Measurements from ENCODE around the gene LNX1. TPM values are rescaled to one million over a fixed set of nuclear protein-coding genes. Genes with fewer than 3 reads are reported as not detected.

Gene LNX1
- total and polyA plus RNA-seq, 10 of the 15 experiments (the other 5 are each of a cell fraction or from before 2014, with no cell fraction given) = 0.72 to 1.4 (median 1.0) TPM

DNA sequence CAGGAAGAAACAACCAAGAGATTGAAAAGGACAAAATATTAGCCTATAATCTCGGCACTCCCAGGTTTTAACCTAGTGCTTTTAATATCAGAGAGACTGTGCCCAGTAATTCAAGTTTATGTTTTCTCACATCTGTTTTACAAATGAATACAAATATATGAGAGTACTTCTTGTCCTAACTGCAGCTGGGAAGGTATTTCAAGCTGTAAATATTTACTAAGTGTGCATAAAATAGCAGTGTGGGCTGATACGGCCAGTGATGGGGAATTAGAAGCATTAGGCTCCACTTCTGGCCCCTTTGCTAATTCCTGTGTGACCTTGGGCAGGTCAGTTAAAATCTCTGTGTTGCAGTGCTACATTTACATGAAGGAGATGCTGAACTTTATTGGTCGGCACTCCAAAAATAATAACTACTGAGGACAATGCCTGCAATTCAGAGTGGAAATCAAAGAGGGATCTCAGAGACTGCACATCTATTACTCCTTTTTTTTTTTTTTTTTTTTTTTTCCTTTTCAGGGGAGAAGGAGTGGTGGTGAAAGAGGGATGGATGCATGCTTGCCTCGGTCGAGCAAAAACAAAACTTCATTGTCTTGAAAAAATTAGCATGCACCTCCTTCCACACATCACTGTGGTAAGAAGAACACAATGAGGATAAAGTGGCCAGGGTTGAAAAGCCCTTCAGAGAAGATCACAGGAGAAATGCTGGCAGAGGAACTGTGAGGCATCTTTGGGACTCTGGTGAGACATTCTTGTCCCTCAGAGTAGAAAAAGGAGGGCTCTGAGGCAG lies 44.6 kb upstream of the LNX1 start (continued):
- TF ChIP-seq, protein P1, sequence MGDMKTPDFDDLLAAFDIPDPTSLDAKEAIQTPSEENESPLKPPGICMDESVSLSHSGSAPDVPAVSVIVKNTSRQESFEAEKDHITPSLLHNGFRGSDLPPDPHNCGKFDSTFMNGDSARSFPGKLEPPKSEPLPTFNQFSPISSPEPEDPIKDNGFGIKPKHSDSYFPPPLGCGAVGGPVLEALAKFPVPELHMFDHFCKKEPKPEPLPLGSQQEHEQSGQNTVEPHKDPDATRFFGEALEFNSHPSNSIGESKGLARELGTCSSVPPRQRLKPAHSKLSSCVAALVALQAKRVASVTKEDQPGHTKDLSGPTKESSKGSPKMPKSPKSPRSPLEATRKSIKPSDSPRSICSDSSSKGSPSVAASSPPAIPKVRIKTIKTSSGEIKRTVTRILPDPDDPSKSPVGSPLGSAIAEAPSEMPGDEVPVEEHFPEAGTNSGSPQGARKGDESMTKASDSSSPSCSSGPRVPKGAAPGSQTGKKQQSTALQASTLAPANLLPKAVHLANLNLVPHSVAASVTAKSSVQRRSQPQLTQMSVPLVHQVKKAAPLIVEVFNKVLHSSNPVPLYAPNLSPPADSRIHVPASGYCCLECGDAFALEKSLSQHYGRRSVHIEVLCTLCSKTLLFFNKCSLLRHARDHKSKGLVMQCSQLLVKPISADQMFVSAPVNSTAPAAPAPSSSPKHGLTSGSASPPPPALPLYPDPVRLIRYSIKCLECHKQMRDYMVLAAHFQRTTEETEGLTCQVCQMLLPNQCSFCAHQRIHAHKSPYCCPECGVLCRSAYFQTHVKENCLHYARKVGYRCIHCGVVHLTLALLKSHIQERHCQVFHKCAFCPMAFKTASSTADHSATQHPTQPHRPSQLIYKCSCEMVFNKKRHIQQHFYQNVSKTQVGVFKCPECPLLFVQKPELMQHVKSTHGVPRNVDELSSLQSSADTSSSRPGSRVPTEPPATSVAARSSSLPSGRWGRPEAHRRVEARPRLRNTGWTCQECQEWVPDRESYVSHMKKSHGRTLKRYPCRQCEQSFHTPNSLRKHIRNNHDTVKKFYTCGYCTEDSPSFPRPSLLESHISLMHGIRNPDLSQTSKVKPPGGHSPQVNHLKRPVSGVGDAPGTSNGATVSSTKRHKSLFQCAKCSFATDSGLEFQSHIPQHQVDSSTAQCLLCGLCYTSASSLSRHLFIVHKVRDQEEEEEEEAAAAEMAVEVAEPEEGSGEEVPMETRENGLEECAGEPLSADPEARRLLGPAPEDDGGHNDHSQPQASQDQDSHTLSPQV (IDR thresholded peaks at IDR 0.05) = no peak
- TF ChIP-seq FOXK2 (IDR thresholded peaks at IDR 0.05) = no peak

DNA sequence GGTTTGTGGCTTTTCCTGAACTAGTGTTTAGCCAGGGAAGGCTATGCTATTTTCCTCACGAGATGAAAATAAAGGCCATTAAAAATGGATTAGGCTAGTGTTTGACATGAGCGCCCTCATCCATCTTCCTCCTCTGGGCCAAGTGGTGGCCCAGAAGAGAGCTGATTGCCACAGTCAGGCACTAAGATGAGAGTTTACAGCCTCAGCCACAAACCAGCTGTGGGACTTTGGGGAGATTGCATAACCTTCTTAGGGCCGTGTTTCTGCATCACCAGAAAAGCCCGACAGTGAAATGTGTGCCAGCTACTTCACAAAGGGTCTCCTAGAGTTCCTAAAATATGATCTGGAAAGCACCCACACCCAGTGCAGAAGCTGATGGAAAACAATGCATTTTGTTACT lies 42.3 kb upstream of the LNX1 start:
- ATAC-seq (peak; percentile 22; the same call in 2 of the 3 replicates), DNase-seq (ENCODE audit: low read depth, low spot score) (no peak), FAIRE-seq (no peak)
- intact Hi-C loops (cut with micrococcal nuclease; ENCODE audit: unreplicated experiment) = no loop called here
- ChIA-PET CTCF (interaction anchor here (1.1 to 2.7 kb wide), 6 partner anchors 10 to 73 kb away, joined by 3 to 7 read pairs (median 3); no protein-coding TSS in a partner anchor), SMC1A (ENCODE audit: uncharacterized antibody, unreplicated experiment) (interaction anchor here (0.7 to 3.0 kb wide), 13 partner anchors 9 to 1782 kb away, joined by 3 to 7 read pairs (median 3); no protein-coding TSS in a partner anchor), POLR2A (interaction anchor here (0.8 to 1.4 kb wide), 3 partner anchors 12 to 17 kb away, joined by 3 read pairs; no protein-coding TSS in a partner anchor), RAD21 (ENCODE audit: unreplicated experiment) (interaction anchor here (0.5 to 1.6 kb wide), 2 partner anchors 32 to 270 kb away, joined by 4 to 5 read pairs; no protein-coding TSS in a partner anchor)
- H3K27me3 ChIP-seq (replicated peaks in 1 of 2; ENCODE audit: control insufficient read depth in 2 of 2, insufficient read depth in 2 of 2, low read length in 1 of 2) = no peaks in the 10 kb centered on the region
- H3K4me2 ChIP-seq (ENCODE audit: control insufficient read depth, insufficient read depth) = no peak overlapping the region
- TF ChIP-seq, protein P2, sequence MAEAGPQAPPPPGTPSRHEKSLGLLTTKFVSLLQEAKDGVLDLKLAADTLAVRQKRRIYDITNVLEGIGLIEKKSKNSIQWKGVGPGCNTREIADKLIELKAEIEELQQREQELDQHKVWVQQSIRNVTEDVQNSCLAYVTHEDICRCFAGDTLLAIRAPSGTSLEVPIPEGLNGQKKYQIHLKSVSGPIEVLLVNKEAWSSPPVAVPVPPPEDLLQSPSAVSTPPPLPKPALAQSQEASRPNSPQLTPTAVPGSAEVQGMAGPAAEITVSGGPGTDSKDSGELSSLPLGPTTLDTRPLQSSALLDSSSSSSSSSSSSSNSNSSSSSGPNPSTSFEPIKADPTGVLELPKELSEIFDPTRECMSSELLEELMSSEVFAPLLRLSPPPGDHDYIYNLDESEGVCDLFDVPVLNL (IDR thresholded peaks at IDR 0.05; ENCODE audit: low read depth, low read length) = no peak
- TF ChIP-seq NR2F1 (conservative IDR thresholded peaks at IDR 0.05) = no peak
- TF ChIP-seq, protein P3, sequence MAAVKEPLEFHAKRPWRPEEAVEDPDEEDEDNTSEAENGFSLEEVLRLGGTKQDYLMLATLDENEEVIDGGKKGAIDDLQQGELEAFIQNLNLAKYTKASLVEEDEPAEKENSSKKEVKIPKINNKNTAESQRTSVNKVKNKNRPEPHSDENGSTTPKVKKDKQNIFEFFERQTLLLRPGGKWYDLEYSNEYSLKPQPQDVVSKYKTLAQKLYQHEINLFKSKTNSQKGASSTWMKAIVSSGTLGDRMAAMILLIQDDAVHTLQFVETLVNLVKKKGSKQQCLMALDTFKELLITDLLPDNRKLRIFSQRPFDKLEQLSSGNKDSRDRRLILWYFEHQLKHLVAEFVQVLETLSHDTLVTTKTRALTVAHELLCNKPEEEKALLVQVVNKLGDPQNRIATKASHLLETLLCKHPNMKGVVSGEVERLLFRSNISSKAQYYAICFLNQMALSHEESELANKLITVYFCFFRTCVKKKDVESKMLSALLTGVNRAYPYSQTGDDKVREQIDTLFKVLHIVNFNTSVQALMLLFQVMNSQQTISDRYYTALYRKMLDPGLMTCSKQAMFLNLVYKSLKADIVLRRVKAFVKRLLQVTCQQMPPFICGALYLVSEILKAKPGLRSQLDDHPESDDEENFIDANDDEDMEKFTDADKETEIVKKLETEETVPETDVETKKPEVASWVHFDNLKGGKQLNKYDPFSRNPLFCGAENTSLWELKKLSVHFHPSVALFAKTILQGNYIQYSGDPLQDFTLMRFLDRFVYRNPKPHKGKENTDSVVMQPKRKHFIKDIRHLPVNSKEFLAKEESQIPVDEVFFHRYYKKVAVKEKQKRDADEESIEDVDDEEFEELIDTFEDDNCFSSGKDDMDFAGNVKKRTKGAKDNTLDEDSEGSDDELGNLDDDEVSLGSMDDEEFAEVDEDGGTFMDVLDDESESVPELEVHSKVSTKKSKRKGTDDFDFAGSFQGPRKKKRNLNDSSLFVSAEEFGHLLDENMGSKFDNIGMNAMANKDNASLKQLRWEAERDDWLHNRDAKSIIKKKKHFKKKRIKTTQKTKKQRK (IDR thresholded peaks at IDR 0.05; ENCODE audit: low read depth, low read length) = no peak
- no peak overlapping the region for H3K4me3 ChIP-seq
- H3K36me3 ChIP-seq (ENCODE audit: control insufficient read depth in 2 of 2, insufficient read depth in 2 of 2, low read length in 1 of 2) = no peaks in the 10 kb centered on the region
- WGBS (ENCODE audit: insufficient coverage, insufficient replicate concordance, low lambda C conversion rate, missing lambda C conversion rate) = 48% methylated on average over 4 of the region's 4 CpGs
- no peaks in the 10 kb centered on the region for H4K20me1 ChIP-seq (ENCODE audit: control insufficient read depth, insufficient read depth)
- in situ Hi-C loops (cut with MboI) = no loop called here
- BruUV-seq (replicated peaks) = no TSS peak
- no peak overlapping the region for H3K9ac ChIP-seq (ENCODE audit: control insufficient read depth, insufficient read depth, low read length)
- no peaks in the 10 kb centered on the region for H3K79me2 ChIP-seq (ENCODE audit: control insufficient read depth, insufficient read depth, low read length)
- no peak overlapping the region for H3K27ac ChIP-seq (ENCODE audit: control insufficient read depth, insufficient read depth)
- H2AFZ ChIP-seq (ENCODE audit: control insufficient read depth, low read depth, low read length) = no peak overlapping the region
- H3K9me3 ChIP-seq (replicated peaks; ENCODE audit: control insufficient read depth, insufficient read depth, low read length) = no peaks in the 10 kb centered on the region
- no peaks in the 10 kb centered on the region for H3K4me1 ChIP-seq (ENCODE audit: control insufficient read depth, insufficient read depth, low read length)

Measured in GM12878 (cell line).